Limb (tissue), 2 donors: ENCODE data around the gene RRAGC.
"Not testable (repeated sequence)": the region's sequence is repeated elsewhere in the genome, so short reads cannot be mapped to it uniquely, and the experiment has no call there.

Experiments used
- DNase-seq, 2 donors: peaks; one replicate each; pipeline ENCODE4 v3.0.0-alpha.2; 2016; ENCODE audit errors: extremely low spot score in 2 of 2

The RRAGC gene

DNA sequence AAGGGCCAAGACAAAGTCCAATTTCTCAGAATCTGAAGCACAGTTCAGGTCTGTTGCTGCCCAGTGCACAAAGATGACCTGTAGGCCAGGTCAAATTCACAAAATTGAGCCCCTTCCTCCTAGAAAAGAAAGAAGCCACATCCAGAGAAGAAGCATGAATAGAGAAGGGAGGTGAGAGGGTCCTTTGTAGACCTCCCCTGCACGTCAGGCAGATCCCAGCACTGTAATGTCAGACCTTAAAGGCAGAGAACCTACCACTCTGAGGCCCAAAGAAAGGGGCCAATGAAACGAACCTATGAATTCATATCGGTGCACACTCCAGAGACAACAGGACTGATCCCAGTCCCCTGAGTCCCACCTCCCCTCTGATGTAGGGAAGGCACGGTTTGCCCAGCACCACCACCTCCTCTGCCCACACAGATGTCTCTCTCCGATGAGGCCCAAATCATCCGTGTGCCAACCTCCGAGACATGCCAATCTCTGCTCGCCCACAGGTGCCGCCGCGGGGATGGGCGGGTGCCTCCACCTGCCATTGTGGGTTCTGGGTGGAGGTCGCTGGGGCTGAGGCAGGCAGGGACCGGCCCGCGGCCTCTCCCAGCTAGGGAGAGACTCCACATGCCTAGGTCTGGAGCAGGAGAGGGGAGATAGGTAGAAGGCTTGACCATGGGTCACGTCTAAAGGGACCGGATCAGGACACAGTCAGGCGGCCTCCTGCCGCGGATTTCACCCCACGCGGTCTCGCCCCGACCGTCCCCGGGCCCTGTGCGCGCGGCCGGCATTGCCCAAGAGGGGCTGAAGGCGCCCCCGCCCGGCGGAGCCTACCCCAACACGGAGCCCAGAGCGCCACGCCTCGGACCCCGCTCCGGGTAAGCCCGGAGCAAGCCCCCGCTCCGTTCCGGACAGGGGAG lies 42.1 kb downstream of the RRAGC start:
- DNase-seq, result no peak

DNA sequence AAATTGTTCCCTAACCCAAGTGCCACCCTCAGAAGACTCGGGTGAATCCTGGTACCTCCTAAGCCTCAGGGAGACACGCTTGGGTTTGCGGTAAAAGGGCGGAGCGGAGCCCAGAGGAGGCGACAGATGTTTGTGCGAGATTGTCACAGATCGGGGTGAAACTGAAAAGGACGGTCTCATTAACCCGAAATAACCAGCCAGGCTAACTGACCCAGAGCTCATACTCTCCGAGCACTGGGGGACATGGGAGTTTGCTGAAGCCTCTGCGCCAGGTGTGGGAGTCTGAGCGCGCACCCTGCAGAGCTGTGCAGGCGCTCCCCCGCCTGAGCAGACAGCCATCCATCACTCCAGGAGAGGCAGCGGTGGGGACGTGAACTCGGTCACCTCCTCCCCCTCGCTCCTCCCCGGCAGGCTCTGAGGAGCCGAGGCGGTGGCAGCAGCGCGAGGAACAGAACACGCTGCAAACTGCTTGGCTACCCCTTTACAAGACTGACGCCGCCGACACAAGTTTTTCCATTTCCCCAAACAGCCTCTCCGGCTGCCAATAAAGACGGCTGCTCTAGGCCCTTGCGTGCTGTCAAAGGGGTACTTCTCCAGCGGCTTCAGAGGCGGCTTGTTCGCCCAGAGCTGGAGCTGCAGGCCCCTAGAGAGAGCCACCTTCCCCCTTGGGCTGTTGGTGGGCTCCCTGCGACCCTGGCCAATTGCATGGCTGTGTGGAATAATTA lies 43.5 kb downstream of the RRAGC start:
- peak; percentile 31 to 63 for DNase-seq

DNA sequence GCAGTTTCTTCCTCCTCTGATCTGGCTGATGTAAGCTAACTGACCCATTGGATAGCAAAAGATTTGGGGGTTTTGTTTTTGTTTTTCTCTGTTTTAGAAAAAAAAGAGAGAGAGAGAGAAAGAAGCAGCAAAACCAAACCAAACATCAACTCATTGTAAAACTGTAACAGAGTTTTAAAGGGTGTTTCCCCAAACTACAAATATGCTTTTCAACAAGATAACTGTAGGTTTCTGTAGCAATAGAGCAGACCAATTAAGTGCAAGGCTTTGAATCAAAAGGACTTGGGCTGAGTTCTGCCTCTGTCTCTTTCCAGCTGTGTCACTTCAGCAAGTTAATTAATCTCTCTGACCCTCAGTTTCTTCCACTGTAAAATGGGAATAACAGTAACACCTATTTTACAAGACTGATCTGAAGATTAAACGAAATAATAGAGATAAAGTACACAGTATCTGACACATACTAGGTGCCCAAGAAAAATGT lies 44.5 kb downstream of the RRAGC start:
- no peak for DNase-seq

DNA sequence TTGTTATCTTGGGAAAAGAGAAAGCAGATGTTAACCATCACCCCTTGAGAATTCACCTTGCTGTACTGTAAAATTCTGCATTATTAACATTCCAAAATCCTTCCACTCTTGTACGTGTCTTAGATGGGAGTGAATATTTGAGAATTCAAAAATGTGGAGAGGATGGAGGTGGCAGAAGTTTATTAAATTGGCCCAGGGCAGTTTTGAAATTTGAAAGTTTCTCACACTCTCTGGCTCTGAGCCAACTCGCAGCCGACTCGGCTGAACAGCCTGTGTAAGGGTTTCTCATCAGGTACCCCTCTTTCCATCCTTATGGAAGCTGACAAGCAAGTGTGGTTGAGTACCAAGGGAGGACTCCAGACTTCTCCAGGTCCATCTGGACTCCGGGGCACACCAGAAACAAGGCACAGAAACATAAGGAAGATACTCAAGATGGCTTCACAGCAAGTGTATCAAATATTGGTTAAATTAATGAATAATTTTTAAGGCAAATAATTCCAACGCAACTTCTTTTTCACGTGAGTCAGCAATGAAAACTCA lies 45.1 kb downstream of the RRAGC start:
- no peak for DNase-seq

DNA sequence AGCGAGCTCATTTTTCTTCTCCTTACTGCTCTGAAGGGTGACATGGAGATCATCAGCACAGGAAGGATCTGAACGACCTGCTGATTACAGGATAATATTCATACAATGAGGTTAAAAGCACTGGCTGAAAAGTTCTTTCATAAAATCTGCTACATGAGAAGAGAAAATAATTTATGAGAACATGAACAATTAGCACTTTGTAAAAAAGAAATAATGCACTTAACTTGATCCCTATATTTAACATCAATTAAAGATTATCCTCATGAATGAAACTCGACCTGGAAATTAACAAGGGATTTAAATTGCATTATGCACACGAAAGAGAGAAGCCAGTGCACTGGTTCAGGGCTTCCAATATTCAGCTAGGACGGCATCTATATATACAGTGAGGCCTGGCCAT lies 46.6 kb downstream of the RRAGC start:
- no peak for DNase-seq

DNA sequence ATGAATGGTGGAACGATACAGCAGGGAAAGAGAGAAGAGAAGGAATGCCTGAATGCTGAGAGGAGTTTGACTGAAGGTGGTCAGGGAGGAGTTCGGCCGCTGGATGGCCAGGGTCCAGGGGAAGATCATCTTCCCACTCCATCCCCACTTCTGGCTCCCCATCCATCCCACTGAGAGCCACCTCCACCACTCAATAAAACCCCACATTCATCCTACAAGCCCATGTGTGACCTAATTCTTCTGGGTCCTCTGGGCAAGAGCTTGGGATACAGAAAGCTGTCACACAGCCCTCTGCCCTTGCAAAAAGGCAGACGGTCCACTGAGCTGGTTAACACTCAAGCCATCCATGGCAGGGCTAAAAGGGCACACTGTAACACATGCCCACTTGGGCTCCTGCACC lies 48.1 kb downstream of the RRAGC start:
- not testable (repeated sequence) for DNase-seq

DNA sequence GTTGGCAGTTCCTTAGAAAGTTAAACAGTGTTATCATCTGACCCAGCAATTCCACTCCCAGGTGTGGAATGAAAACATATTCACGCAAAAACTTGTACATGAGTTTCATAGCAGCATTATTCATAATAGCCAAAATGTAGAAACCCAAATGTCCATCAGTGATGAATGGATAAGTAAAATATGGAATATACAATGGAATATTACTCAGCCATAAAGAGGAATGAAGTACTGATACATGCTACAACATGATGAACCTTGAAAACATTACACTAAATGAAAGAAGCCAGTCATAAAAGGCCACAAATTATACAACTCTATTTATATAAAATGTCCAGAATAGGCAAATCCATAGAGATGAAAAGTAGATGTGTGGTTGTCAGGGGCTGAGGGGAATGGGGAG lies 53.5 kb downstream of the RRAGC start:
- DNase-seq, result no peak

DNA sequence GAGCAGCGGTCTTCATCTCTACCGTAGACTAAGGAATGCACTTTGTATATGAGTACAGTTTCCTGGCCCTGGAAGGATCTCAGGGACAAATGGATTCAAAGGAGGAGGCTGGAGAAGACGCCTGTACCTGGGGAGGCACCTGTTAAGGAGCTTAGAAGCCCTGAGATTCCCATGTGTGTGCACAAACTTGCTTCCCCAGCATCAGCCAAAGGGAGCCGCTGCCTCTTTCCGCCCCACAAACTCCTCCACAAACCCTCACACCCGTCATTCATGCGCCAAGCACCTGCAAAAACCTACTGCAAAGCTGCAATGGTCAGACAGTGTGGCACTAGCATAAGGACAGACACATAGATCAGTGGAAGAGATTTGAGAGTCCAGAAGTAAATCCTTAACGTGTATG lies 54.5 kb downstream of the RRAGC start:
- no peak for DNase-seq

DNA sequence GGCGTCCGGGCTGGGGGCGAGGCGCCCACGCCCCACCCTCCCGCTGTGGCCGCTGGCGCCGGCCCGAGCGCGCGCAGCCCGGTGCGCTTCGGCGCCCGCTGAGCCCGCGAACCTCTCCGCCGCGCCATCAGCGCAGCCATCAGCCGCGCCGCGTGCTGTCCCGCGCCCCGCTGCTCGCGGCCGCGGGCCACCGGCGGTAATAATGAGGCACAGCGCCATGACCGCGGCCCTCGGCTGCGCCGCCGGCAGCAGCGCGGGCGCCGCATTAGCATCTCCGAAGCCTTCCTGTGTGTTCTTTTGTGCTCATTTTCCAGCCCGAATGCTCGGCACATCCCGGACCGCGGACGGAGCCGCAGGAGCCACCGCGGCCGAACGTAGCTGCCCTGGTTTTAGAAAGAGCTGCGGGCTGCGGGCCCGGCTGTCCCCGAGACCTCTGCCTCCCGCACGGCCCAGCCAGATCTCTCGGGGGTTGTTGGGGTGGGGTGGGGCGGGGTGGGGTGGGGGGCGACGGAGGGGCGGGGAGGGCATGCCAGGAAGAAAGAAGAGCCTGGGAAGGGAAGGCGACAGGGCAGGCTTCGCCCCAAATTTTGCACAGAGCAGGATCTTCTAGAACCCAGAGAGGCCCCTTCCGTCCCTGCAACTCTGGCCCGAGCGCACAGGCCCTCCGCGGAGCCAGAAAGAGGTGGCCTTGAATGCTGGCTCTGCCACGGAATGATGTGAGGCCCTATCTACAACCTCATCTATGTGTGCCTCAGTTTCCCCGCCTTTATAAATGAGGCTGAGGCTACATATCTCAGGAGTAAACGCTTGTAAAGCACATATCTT lies 55.3 kb downstream of the RRAGC start:
- peak in 1 of 2 donors; percentile 56 for DNase-seq

DNA sequence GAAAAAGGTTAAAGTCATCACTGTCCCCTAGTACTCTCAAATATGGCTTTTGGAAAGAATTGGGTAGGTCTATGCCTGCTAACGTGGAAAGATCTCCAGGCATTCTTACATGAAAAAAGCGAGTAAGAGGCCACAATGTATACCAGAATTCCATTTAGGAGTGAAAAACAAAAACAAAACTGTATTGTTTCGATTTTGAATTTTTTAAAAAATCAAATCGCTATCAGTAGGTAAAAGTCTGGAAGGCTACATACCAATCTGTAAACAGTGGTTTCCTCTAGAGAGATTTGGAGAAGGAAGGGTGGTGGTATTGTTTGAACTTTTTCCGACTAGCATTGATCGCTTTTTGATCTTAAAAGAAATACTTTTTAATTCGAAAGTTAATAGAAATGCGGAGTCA lies 55.9 kb downstream of the RRAGC start:
- DNase-seq, result no peak

DNA sequence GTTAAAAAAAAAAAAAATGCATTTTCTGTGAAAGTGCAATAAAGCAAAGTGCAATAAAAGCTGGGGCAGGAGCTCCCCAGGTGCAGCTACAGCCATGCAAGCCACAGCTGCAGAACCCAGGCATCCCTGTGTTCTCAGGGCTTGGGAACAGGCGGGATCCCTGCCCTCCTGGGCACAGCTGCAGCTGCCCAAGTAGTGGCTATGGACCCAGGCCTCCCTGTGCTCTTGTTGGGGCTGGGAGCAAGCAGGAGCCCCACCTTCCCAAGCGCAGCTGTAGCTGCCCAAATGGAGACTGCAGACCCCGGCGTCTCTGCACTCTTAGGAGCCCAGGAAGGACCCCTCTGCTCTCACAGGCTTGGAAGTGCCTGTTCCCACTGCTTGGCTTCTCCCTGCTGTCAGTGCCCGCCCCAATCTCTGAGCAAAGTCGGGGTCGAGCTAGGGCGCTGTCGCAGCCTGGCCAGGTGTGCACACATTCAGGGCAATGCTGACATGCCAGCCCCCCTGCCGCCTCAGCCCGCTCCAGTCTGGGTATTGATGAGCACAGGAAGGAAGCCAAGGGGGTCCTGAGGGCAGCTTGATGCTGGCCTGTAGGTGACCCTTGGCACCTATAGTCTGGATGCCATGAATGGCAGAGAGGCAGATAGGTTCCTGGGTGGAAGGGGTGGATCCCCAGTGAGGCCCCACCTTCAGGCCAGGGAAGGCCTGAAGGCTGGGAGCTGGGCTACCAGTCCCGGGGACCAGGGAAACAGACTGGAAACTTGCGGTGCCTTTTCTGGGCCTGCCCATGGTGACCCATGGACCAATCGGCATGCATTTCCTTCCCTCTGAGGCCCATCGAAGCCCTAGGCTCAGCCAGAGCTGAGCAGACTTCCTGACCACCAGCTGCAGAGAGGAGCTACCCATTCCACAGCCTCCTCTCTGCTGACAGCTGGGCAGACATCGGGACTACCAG lies 58.6 kb downstream of the RRAGC start:
- DNase-seq, result no peak

DNA sequence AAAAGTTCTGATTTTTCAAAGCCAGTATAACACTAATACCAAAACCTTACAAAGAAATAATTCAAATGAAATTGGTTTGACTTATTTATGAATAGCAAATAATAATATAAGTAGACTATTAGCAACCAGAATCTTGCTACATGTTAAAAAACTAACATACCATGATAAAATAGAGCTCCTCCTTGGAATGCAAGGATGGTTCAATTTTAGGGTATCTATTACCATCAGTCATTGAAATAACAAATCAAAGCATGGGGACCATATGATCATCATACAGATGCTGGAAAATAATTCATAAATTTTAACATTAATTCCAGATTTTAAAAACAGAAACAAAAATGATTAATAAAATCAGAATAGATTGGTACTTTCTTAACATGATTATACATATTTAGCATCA lies 66.3 kb downstream of the RRAGC start:
- DNase-seq, result no peak

DNA sequence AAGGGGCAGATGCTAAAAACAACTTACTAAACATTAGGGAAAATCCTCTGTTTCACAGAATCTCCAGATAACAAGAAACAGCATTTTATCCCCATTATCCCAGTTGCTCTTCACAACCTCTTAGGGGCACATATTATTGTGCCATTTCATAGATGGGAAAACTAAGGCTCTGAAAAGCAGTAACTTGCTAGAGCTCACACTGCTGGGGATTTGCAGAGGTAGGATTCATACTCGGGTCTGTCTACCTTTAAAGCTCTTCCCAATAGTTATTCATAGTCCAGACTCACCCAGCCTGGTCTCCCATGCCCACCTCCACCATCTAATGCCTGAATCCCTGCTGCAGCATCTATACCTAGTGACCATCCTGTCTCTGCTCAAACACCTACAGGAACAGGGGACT lies 67.7 kb downstream of the RRAGC start:
- DNase-seq, result no peak

DNA sequence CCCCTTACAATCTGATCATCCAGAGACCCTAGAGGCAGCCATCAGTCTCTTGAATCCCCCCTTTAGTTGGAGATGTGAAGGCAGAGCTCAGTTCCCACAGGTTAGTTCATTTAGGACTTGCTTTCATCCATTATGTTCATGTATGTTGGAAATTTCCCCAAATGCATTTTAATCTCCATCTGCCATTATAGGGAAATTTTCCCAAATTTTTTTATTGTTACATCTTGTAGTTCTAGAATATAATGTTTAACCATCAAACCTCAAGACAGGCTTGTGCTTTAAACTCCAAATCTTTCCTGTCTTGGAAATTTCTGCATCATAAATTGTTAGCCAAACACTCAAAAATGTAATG lies 68.4 kb downstream of the RRAGC start:
- DNase-seq, result no peak

DNA sequence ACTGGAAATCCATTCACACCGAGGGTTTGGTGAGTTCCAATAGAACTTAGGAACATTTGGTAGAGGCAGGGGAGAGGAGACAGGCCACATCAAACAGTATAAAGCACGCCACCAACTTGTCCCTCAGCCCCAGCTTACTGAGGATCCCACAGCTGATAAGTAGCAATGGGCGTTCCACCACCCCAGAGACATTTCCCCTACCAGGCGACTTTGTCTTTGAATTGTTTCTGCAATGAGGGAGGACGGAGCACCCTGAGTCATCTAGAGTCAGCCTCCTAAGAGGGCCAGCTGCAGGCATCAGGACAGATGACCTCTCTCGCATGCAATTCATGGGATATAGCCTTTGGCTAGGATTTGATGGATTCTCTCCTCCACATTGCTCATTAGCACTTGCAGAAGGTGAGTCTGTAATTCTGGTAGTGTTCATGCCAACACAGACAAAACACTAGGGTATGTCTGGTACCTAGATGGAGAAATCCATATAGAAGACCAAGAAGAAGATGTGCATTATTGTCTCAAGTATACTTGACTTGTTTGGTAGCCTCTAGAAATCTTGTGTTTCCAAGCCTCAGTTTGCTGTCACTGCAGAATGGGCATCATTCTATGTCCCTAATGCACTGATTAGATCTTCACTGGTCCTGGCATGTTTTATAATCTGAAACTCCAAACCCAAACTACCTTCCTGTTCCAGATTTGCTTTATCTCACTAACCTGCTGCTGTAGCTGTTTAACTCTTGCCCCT lies 69.0 kb downstream of the RRAGC start:
- no peak for DNase-seq

DNA sequence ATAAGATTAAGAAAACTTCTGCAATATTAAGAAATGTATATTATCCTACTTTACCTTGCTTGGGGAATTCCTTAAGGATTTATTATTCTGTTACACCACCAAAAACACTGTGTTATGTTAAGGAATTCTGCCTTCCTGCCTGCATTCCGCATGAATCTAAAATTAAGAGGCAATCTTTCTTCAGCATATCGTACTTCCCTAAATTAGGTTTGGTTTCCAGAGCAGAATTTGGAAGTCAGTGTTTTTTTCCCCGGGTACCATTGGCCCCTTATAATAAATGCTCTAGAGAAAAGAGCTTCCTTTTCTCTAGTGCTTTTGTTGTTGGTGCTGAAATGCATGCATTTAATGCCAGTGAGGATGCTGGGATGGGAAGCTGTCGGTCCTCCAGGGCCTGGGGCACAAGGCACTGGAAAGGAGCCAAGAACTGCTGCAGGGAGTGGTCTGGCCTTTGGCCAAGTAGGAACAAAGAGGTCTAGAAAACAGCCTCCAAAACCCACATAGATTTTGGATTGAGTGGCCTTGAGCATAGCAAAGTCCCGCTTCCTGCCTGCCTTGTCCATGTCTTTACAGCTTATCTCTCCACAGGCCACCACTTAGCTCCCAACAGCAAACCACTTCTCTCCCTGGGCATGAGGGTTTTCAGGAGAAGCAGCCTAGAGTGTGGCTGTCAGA lies 69.9 kb downstream of the RRAGC start:
- peak in 1 of 2 donors; percentile 55 for DNase-seq

DNA sequence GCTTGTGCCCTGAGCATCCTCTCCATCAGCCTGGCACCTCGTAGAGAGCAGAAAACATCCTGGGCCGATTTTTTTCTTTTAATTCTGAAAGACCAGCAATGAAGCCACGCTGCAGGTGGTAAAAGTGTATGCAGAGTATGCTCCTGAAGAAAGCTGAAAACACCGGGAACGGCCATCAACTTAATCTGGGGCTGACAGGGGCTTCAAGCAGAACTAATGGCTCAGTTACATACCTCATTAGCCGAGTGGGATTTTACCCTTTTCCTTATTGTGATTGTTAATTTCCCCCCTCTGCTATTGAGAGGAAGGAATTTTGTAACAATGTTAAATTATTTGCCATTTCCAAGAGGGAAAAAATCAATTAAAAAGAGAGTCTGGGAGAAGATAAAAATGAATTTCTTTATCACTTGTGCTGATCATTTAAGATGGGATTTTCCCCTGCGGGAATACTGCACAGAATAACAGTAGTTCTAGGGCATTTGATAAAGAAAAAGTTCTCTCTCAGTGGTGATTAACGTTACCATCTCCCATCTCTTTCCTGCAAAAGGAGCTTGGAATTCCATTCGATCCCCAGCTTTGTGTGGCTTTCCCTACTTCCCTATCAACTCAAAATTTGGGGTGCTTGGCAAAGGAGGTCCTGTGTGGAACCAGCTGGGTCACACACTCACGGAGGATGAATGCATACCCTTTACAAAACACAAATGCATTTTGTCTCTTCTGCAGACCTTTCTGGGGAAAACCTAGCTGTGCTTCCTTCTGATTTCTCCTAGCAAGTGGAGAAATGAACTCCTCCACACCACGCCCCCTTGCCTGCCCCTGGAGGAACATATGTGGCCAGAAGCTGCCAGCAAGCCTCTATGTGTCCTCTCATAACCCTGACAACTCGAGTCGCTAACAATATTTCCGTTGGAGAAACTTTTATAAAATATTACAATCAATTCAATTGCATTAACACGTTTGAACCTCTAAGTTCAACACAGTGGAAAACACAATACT lies 70.9 kb downstream of the RRAGC start:
- no peak for DNase-seq
